Epithelial cell of prostate (primary cell): ENCODE results near the gene REV3L.

Source experiments
- DNase-seq: peaks from one replicate; pipeline ENCODE4 v3.0.0-alpha.2; 2011; ENCODE audit warnings: low read depth, low spot score
- H3K27ac ChIP-seq: fragments of 450-650 bp; 2 replicates; pipeline ENCODE4 v1.5.1; 2017; ENCODE audit warnings: mild to moderate bottlenecking

Gene REV3L

GRCh38 chr6:111428811-111429210, 54.2 kb downstream of the REV3L start:
- H3K27ac ChIP-seq, result no peak overlapping the region

DNA sequence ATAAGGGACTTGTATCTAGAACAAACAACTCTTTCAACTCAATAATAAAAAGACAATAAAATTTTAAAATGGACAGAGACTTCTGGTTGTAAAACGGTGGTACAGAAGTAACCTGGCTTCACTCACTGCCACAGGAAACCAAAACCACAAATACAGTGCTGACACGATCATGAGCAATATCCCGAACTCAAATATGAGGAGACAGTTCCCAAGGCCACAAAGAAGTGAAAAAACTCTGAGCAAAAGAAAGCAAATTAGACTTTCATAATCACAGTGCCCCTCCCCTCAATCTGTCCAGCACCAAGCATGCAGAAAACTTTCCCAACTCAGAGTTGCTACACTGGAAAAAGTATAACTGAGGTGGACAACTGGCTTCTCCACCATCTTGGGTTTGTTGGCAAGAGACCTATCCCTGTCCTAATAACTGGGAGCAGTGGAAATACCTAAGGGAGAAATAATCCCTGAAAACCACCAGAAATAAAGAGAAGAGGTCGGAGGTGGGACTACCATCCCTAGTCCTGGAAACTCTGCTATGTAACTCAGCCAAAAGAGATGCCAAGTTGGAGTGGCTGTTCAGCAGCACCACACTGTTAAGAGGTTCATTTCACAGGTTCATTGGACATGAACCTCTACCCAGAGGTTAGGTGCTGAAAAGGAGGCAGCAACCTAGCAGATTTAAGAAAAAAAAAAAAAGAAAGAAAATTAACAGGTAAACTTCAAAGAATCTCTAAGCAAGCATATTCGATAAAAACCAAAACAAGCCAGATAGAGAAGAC, 55.5 kb downstream of the REV3L start:
- H3K27ac ChIP-seq, result peak overlapping the region; percentile 90
- DNase-seq, result peak; percentile 34

More at GRCh38 chr6:111428811-111429210, 54.2 kb downstream of the REV3L start:
- no peak for DNase-seq

DNA sequence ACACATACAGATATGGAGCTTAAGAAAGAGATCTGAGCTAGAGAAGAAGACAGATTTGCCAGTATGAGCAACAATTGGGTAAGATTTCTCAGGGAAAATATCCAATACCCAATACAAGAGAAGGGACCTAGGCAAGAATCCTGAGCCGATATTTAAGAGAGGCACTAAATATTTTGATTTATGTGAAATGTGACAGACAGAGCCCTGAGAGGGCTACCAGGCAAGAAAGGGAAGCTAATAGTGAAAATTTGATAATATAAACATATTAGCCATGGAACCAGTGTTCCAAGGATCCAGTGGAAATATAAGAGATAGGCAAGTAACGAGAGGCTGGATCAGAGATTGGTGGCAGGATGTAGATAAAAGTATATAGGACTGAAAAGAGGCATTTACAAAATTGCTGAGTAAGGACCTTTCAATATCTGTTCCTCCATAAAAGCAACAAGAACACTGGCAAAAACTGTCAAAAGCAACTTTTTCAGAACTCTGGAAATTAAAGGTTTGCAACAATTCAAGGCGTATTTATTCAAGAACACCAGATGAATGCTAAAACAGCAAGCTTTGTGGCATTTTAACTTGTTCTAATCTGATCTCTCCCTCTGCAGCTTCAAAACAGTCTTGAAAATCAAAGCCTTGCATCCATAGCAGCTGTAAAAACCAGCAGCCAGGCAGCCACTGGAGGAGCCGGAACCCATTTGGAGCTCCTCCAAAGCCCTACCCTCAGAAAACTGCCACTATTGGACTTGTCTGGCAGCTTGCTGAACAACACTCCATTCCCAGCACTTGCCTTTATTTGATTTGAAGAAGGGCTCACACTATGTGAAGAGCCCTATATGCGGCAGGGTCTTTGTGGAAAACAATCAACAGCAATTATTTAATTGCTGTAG, 58.8 kb downstream of the REV3L start:
- no peak for DNase-seq
- no peak overlapping the region for H3K27ac ChIP-seq

DNA sequence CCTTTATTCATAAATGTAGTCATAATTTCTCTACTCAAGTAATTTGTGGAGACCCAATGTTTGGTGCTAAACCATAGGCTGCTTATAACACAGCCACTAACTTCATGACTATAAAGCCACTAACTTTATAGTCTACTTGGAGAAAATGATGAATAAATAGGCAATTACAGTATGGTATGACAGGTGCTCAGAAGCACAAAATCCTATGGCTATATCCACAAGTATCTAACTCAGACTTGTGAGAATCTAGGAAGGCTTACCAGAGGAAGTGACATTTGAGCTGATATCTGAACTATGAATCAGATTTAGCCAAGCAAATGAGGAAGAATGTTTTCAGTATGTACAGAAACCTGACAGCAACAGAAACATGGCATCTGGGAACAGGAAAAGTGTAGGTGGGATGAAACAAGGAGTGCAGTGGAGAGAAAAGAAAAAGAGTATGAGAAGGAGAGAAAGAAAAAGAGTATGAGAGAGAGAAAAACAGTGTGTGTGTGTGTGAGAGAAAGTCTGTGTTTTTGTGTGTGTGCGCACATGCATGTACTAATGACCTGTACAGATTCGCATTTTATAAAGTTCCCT, 59.9 kb downstream of the REV3L start:
- DNase-seq, result no peak
- peak overlapping the region; percentile 27 for H3K27ac ChIP-seq

- peak overlapping the region; percentile 24 for H3K27ac ChIP-seq
Observed at GRCh38 chr6:111418971-111419693, 63.9 kb downstream of the REV3L start.

GRCh38 chr6:111417946-111418345, 65.1 kb downstream of the REV3L start:
- peak overlapping the region; percentile 24 for H3K27ac ChIP-seq
- DNase-seq, result no peak

More at GRCh38 chr6:111418971-111419693, 63.9 kb downstream of the REV3L start:
- no peak for DNase-seq

DNA sequence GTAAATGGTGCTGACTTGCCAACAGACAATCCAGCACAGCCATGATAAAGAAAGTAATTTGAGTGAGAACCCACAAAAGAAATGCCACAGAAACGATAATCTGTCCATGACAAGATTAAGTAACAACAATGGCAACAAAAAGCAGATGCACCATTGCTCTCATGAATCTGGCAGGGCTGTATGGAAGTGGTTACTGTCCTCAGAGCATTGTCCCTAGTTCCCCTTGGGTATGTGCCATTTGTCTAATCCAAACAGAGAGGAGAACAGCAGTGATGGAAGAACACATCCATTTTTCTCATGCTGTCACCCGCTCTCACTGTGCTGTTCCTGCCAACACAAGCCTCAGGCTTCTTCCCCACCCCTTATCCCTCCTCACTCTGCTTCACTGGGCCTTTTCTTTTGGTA, 65.8 kb downstream of the REV3L start:
- no peak for DNase-seq
- H3K27ac ChIP-seq, result no peak overlapping the region

GRCh38 chr6:111416529-111416928, 66.5 kb downstream of the REV3L start:
- H3K27ac ChIP-seq, result no peak overlapping the region
- no peak for DNase-seq

DNA sequence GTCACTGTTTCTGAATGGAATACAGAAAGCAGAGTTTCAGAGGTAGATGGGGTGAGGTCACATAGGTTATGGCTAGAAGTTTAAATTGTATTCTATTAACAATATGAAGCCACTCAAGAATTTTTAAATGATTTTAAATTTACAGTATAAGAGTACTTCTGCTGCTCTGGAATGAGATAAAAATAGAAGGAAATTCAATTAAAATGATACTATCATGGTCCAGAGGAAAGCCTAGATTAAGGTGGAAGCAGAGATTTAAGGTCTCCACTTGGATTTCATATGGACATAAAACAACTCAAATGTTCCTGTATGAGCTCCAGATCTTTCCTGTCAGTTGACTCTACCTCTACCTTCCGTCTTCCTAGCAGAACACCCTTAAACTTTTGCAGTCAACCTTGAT, 68.6 kb downstream of the REV3L start:
- DNase-seq, result no peak
- no peak overlapping the region for H3K27ac ChIP-seq

DNA sequence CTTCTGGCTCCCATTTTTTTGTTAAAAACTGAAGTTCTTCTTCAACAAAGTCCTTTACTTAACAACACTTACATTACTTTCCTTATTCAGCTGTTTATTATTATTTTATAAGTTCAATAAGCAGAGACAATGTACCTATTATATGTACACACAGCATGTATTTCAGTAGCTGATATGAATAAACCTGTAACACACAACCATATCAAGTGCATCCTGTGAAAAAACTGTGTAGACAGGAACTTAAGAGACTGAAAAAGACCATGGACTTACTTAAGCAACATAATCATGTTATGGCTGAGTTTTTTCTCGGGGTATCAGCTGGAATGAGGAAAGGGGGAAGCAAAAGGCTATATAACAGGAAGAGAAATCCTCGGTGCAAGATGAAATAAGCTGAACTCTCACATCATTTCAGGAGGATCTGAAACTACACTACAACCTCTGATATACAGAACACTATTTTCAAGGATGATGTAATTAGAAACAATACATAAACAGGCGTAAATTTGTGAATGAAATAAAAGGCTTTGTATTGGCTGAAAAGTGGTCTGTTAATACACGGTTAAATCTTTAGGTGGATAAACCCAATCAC, 70.9 kb downstream of the REV3L start:
- no peak overlapping the region for H3K27ac ChIP-seq
- no peak for DNase-seq

DNA sequence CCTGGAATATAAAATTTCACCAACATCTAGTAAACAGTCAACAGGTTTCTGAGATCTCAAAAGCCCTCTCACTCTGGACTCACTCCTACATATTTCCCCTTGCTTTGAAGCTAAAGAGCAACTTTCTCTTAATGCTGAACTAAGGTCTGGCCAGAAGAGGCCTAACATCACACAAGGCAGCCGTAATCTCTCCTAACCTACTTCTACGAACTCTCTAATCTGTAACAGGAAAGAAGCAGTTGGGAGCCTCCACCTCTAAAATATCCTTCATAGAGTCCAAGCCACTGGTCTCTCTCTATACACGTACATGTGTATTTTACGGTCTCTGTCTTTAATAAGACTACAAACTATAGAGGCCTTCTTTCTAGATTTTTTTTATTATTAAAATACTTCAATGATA, 72.0 kb downstream of the REV3L start:
- DNase-seq, result no peak
- no peak overlapping the region for H3K27ac ChIP-seq

GRCh38 chr6:111410371-111410770, 72.6 kb downstream of the REV3L start:
- H3K27ac ChIP-seq, result no peak overlapping the region
- DNase-seq, result no peak

GRCh38 chr6:111409430-111409829, 73.6 kb downstream of the REV3L start:
- no peak overlapping the region for H3K27ac ChIP-seq
- no peak for DNase-seq

DNA sequence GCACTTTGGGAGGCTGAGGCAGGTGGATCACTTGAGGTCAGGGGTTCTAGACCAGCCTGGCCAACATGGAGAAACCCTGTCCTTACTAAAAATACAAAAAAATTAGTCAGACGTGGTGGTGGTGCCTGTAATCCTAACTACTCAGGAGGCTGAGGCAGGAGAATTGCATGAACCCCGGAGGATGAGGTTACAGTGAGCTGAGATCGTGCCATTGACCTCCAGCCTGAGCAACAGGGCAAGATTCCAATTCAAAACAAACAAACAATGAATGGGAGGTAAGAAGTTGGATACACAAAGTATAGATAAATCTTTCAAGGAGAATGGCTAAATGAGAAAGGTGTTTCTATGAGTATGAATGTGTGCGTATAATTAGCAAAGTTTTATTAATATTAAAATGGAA, 75.3 kb downstream of the REV3L start:
- DNase-seq, result no peak
- H3K27ac ChIP-seq, result no peak overlapping the region

DNA sequence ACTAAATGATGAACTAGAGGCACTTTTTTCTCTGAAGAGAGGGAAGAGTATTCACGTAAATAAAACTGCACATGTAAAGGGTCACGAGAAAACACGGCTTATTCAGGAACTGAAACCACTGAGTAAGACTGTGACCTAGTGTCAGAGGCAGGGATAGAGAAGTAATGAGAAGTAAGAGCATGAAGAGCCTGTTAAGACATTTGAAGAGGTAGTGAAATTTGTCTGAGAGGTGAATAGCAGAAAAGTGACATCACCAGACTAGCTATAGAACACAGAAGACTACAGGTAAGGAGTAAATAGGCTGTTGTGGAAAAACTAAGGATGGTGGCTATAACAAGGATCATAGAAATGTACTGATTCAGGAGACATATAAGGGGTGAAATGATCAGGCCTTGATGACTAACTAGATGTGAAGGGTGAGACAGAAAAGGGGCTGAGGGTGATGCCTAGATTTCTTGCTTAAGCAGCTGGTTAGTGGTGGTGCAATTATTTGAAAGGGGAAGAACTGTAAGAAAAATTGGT, 76.8 kb downstream of the REV3L start:
- DNase-seq, result no peak
- H3K27ac ChIP-seq, result no peak overlapping the region

GRCh38 chr6:111403388-111403787, 79.6 kb downstream of the REV3L start:
- no peak overlapping the region for H3K27ac ChIP-seq
- DNase-seq, result no peak

DNA sequence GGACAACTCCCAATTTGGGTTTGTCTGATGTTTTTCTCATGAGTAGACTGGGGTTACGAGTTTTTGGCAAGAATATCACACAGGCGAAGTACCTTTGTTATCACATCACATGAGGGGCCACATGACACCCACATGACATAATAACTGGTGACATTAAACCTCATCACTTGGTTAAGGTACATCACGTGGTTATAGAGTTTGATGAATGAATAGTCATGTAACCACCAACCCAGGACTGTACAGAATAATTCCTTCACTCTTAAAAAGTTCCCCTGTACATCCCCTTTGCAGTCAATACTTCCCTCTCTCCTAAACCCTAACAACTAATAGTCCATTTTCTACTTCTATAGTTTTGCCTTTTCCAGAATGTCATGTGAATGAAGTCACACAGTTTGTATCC, 83.4 kb downstream of the REV3L start:
- DNase-seq, result no peak
- no peak overlapping the region for H3K27ac ChIP-seq

DNA sequence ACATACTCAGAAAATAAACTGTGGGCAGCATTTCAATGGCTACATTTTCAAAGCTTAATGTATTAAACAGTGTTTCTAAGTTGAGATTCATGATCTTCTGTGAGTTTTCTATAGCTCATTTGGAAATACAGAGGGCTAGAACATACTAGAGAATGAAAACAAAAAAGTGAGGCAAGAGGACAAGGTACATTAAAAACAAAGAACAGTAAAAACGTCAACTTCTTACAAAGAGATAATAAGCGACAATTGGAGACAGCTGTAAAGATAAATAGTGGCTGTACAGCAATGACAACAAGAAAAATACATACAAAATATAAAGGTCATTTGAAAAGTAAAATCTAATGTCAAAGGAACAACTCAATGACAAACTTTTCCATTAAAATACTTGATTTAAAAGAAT, 94.3 kb downstream of the REV3L start:
- DNase-seq, result no peak
- H3K27ac ChIP-seq, result no peak overlapping the region

- no peak overlapping the region for H3K27ac ChIP-seq
Observed at GRCh38 chr6:111382476-111383294, 100.3 kb downstream of the REV3L start.

More at GRCh38 chr6:111382476-111383294, 100.3 kb downstream of the REV3L start:
- no peak for DNase-seq
